HCT116 (cell line): ENCODE data around the gene ATP6V0D1.

Source experiments
- CEBPB ChIP-seq: IDR thresholded peaks from 2 replicates; pipeline ENCODE4 v1.6.1; 2012; ENCODE audit warnings: low read depth
- CTCF ChIP-seq, 3 experiments: fragments of 200-600 bp in 1 of 3; sonication (generic) in 1 of 3; IDR thresholded peaks in 2 of 3; conservative IDR thresholded peaks in 1 of 3; 2 replicates each; pipeline ENCODE4 v1.5.1; 2012 to 2017; ENCODE audit warnings: low read depth in 2 of 3, low read length in 2 of 3, antibody characterized with exemption in 1 of 3, borderline replicate concordance in 1 of 3, control low read depth in 1 of 3, mild to moderate bottlenecking in 1 of 3, mixed read lengths in 1 of 3, mixed run types in 1 of 3, moderate library complexity in 1 of 3; ENCODE audit not compliant: insufficient read depth in 1 of 3
- EGR1 ChIP-seq: IDR thresholded peaks from 2 replicates; pipeline ENCODE4 v1.6.1; 2012; ENCODE audit warnings: low read depth
- EZH2 ChIP-seq: fragments of 200-600 bp; sonication (generic); IDR thresholded peaks from 2 replicates; pipeline ENCODE4 v1.6.1; 2017; ENCODE audit warnings: antibody characterized with exemption, mixed run types
- EZH2phosphoT487 ChIP-seq: fragments of 200-600 bp; IDR thresholded peaks from 2 replicates; pipeline ENCODE4 v1.6.1; 2018; ENCODE audit warnings: antibody characterized with exemption, borderline replicate concordance
- FOSL1 ChIP-seq: IDR thresholded peaks from 2 replicates; pipeline ENCODE4 v1.6.1; 2012; ENCODE audit warnings: low read depth
- MAX ChIP-seq: IDR thresholded peaks from 2 replicates; pipeline ENCODE4 v1.6.1; 2012
- POLR2A ChIP-seq: IDR thresholded peaks from 2 replicates; pipeline ENCODE4 v1.7.0; 2011; ENCODE audit warnings: borderline replicate concordance; ENCODE audit not compliant: insufficient read depth, insufficient read length; ENCODE audit errors: extremely low read depth
- POLR2AphosphoS5 ChIP-seq: IDR thresholded peaks from 2 replicates; pipeline ENCODE4 v1.6.1; 2011; ENCODE audit warnings: mild to moderate bottlenecking, low read depth, low read length, moderate library complexity
- RAD21 ChIP-seq: IDR thresholded peaks from 2 replicates; pipeline ENCODE4 v1.6.1; 2012; ENCODE audit warnings: low read depth, mild to moderate bottlenecking
- REST ChIP-seq: IDR thresholded peaks from 2 replicates; pipeline ENCODE4 v1.6.1; 2012; ENCODE audit warnings: low read depth
- SIN3A ChIP-seq: IDR thresholded peaks from 2 replicates; pipeline ENCODE4 v1.6.1; 2012; ENCODE audit warnings: low read depth
- ZFX ChIP-seq: fragments of 450-650 bp; IDR thresholded peaks from 2 replicates; pipeline ENCODE4 v1.6.1; 2017

- TF ChIP-seq CTCF (IDR thresholded peaks at IDR 0.05 in 2 of 3, conservative IDR thresholded peaks at IDR 0.05 in 1 of 3; ENCODE audit: borderline replicate concordance in 1 of 3, insufficient read depth in 1 of 3, low read depth in 2 of 3, low read length in 2 of 3) (no peak), SIN3A (no peak), POLR2AphosphoS5 (no peak), MAX (no peak), RAD21 (no peak), EZH2phosphoT487 (no peak), ZFX (no peak), CEBPB (no peak), EZH2 (no peak), FOSL1 (no peak), EGR1 (no peak), POLR2A (no peak), REST (no peak)
Observed at GRCh38 chr16:67482233-67482924, 1.4 kb upstream of the ATP6V0D1 start.
